KMS-11 (cell line): ENCODE measurements around the gene FBXO31.

Experiments used
- H2AFZ ChIP-seq: fragments of 200-600 bp; sonication (generic); 2 replicates; pipeline ENCODE4 v1.6.1; 2016; ENCODE audit warnings: antibody characterized with exemption, mixed run types, low read depth
- H3K27ac ChIP-seq: fragments of 200-600 bp; sonication (generic); 2 replicates; pipeline ENCODE4 v1.6.1; 2016; ENCODE audit warnings: mild to moderate bottlenecking, mixed run types
- H3K27me3 ChIP-seq: fragments of 200-600 bp; sonication (generic); 2 replicates; pipeline ENCODE4 v1.6.1; 2017; ENCODE audit warnings: mild to moderate bottlenecking, low read depth, mixed run types, moderate library complexity; ENCODE audit not compliant: insufficient read depth
- H3K36me3 ChIP-seq: fragments of 200-600 bp; sonication (generic); 2 replicates; pipeline ENCODE4 v1.6.1; 2017; ENCODE audit warnings: mild to moderate bottlenecking, mixed run types; ENCODE audit not compliant: insufficient read depth
- H3K4me1 ChIP-seq: fragments of 200-600 bp; sonication (generic); 2 replicates; pipeline ENCODE4 v1.6.1; 2016; ENCODE audit warnings: mild to moderate bottlenecking, low read depth, mixed run types; ENCODE audit not compliant: poor library complexity, severe bottlenecking
- H3K4me2 ChIP-seq: fragments of 200-600 bp; sonication (generic); 2 replicates; pipeline ENCODE4 v1.7.0; 2016; ENCODE audit warnings: mild to moderate bottlenecking, mixed run types
- H3K4me3 ChIP-seq: fragments of 200-600 bp; sonication (generic); IDR thresholded peaks from 2 replicates; pipeline ENCODE4 v1.6.1; 2017; ENCODE audit warnings: low read depth, low read length, mixed read lengths; ENCODE audit not compliant: insufficient read depth
- H3K79me2 ChIP-seq: fragments of 200-600 bp; sonication (generic); 2 replicates; pipeline ENCODE4 v1.6.1; 2016; ENCODE audit warnings: low read depth, mixed run types; ENCODE audit not compliant: insufficient read depth
- H3K9ac ChIP-seq: fragments of 200-600 bp; sonication (generic); 2 replicates; pipeline ENCODE4 v1.6.1; 2016; ENCODE audit warnings: mild to moderate bottlenecking, mixed run types
- H4K20me1 ChIP-seq: fragments of 200-600 bp; sonication (generic); 2 replicates; pipeline ENCODE4 v1.6.1; 2016; ENCODE audit warnings: mild to moderate bottlenecking, mixed run types; ENCODE audit not compliant: insufficient read depth
- CTCF ChIP-seq: fragments of 200-600 bp; sonication (generic); conservative IDR thresholded peaks from 2 replicates; pipeline ENCODE4 v1.6.1; 2017; ENCODE audit warnings: low read depth, mild to moderate bottlenecking, antibody characterized with exemption, low read length, moderate library complexity, mixed read lengths

Gene FBXO31

DNA sequence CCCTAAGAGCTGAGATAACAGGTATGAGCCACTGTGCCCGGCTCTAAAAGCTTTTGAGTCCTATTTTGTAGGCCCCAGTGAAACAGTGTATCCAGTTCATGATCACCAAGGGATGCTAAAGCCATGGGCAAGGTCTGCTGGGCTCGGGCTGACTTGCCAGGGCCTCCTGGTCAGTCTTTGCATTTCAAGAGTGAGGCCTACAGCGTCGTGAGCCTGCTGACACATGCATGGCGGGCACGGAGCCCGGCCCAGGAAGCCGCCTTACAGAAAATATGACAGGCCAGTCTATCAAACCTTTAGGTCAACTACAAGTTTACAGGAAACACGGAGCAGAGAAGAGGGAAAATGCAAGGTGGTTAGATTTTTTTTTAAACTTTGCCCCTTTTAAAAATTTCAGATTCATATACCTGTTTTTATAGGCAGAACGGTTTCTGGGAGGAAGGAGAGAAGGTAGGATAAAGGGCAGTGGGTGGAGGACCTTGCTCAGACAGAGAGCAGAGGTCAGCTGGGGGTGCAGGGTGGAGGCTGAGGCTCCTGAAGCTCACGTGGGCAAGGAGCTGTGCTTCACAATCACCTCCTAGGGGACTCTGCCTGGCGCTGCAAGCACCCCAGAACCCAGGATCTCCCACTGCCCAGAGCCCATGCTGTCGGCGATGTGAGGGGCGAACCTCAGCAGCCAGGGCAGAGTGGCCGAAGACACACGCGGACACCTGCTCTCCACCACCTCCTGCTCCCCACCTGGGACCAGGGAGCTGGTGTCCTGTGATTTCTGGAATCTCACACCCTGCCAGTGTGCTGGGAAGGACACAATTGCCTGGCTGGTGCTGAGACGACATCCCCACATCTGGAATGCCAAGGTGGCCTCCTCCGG, 87.7 kb downstream of the FBXO31 start:
- no peaks in the 10 kb centered on the region for H4K20me1 ChIP-seq
- no peak overlapping the region for H3K4me3 ChIP-seq
- no peaks in the 10 kb centered on the region for H3K79me2 ChIP-seq
- no peak overlapping the region for H3K27ac ChIP-seq
- H3K4me2 ChIP-seq: no peak overlapping the region
- H3K36me3 ChIP-seq: no peaks in the 10 kb centered on the region
- no peak for TF ChIP-seq CTCF
- H2AFZ ChIP-seq: no peak overlapping the region
- H3K4me1 ChIP-seq: no peaks in the 10 kb centered on the region
- no peak overlapping the region for H3K9ac ChIP-seq
- no peaks in the 10 kb centered on the region for H3K27me3 ChIP-seq

DNA sequence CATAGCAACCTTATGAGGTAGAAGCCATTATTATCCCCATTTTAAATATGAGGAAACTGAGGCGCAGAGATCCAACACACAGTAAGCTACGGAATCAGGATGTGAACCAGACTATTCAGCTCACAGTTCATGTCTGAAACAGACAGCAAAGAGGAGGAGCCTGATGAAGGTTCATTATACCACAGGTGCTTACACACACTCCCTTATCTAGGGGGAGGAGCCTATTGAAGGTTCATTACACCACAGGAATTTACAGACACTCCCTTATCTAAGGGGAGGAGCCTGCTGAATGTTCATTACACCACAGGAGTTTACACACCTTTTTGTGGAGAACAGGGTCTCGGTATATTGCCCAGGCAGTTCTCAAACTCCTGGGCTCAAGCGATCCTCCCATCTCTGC, 88.3 kb downstream of the FBXO31 start:
- Histone ChIP-seq H3K4me3 (no peak overlapping the region), H3K36me3 (no peaks in the 10 kb centered on the region), H3K4me2 (no peak overlapping the region), H4K20me1 (no peaks in the 10 kb centered on the region), H2AFZ (no peak overlapping the region), H3K27ac (no peak overlapping the region), H3K79me2 (no peaks in the 10 kb centered on the region), H3K4me1 (no peaks in the 10 kb centered on the region), H3K9ac (no peak overlapping the region), H3K27me3 (no peaks in the 10 kb centered on the region)
- TF ChIP-seq CTCF: no peak

DNA sequence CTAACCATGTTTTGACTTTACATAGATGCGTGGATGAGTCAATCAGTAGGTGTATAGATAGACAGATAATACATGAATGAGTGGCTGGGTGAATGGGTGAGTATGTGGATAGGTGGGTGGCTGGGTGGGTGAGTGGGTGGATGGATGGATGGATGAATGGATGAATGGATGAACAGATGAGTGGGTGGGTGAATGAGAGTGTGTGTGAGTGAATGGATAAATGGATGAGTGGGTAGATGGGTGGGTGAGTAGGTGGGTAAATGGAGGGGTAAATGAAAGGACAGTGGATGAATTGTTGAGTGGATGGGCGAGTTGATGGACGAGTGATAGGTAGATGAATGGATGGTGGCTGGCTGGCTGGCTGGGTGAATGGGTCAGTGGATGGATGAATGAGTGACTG, 89.6 kb downstream of the FBXO31 start:
- Histone ChIP-seq H2AFZ (no peak overlapping the region), H3K9ac (no peak overlapping the region), H3K36me3 (no peaks in the 10 kb centered on the region), H3K4me2 (no peak overlapping the region), H3K79me2 (no peaks in the 10 kb centered on the region), H3K27me3 (no peaks in the 10 kb centered on the region), H3K4me1 (no peaks in the 10 kb centered on the region), H4K20me1 (no peaks in the 10 kb centered on the region), H3K27ac (no peak overlapping the region), H3K4me3 (no peak overlapping the region)
- TF ChIP-seq CTCF: no peak

GRCh38 chr16:87291944-87292343, 91.6 kb downstream of the FBXO31 start:
- H3K4me2 ChIP-seq: no peak overlapping the region
- H3K36me3 ChIP-seq: no peaks in the 10 kb centered on the region
- no peak overlapping the region for H3K27ac ChIP-seq
- H3K9ac ChIP-seq: no peak overlapping the region
- H3K4me1 ChIP-seq: no peaks in the 10 kb centered on the region
- no peaks in the 10 kb centered on the region for H3K79me2 ChIP-seq
- no peak overlapping the region for H2AFZ ChIP-seq
- TF ChIP-seq CTCF: no peak
- no peak overlapping the region for H3K4me3 ChIP-seq
- H3K27me3 ChIP-seq: no peaks in the 10 kb centered on the region
- no peaks in the 10 kb centered on the region for H4K20me1 ChIP-seq
